ENCODE results near the gene ATF7. TPM values are rescaled to one million over a fixed set of nuclear protein-coding genes. Genes with fewer than 3 reads are reported as not detected.
"Not testable (repeated sequence)": the region's sequence is repeated elsewhere in the genome, so short reads cannot be mapped to it uniquely, and the experiment has no call there.

The ATF7 gene
- total RNA-seq, 1 donor = 28.6 TPM

GRCh38 chr12:53482626-53483168 is 143.5 kb downstream of the ATF7 start:
- no peak overlapping the region for H3K4me3 ChIP-seq (ENCODE audit: low read depth, low read length)
- no peak for DNase-seq (ENCODE audit: low read depth)
- no peak for TF ChIP-seq CTCF (IDR thresholded peaks at IDR 0.05; ENCODE audit: insufficient read depth, low read length)

GRCh38 chr12:53481939-53482586 is 144.1 kb downstream of the ATF7 start:
- H3K4me3 ChIP-seq (ENCODE audit: low read depth, low read length) = no peak overlapping the region
- DNase-seq (ENCODE audit: low read depth) = no peak
- TF ChIP-seq CTCF (IDR thresholded peaks at IDR 0.05; ENCODE audit: insufficient read depth, low read length) = peak; percentile 39

- peak; percentile 75 for DNase-seq (ENCODE audit: low read depth)
- not testable (repeated sequence) for H3K4me3 ChIP-seq (ENCODE audit: low read depth, low read length)
These were observed 144.7 kb downstream of the ATF7 start for GRCh38 chr12:53481458-53481857.

GRCh38 chr12:53480491-53481442 is 145.4 kb downstream of the ATF7 start:
- no peak overlapping the region for H3K4me3 ChIP-seq (ENCODE audit: low read depth, low read length)
- TF ChIP-seq CTCF (IDR thresholded peaks at IDR 0.05; ENCODE audit: insufficient read depth, low read length) = no peak
- no peak for DNase-seq (ENCODE audit: low read depth)

GRCh38 chr12:53479331-53479730 is 146.9 kb downstream of the ATF7 start:
- DNase-seq (ENCODE audit: low read depth) = no peak
- TF ChIP-seq CTCF (IDR thresholded peaks at IDR 0.05; ENCODE audit: insufficient read depth, low read length) = no peak
- no peak overlapping the region for H3K4me3 ChIP-seq (ENCODE audit: low read depth, low read length)

GRCh38 chr12:53478865-53479264 is 147.3 kb downstream of the ATF7 start:
- TF ChIP-seq CTCF (IDR thresholded peaks at IDR 0.05; ENCODE audit: insufficient read depth, low read length) = no peak
- peak; percentile 34 for DNase-seq (ENCODE audit: low read depth)
- H3K4me3 ChIP-seq (ENCODE audit: low read depth, low read length) = no peak overlapping the region

- H3K4me3 ChIP-seq (ENCODE audit: low read depth, low read length) = no peak overlapping the region
- DNase-seq (ENCODE audit: low read depth) = peak; percentile 51
- TF ChIP-seq CTCF (IDR thresholded peaks at IDR 0.05; ENCODE audit: insufficient read depth, low read length) = peak; percentile 19
These were observed 149.4 kb downstream of the ATF7 start for GRCh38 chr12:53476769-53477209.
